Left lung (tissue), 10 donors: Measurements from ENCODE around the gene SPHK2. TPM values are rescaled to one million over a fixed set of nuclear protein-coding genes. Genes with fewer than 3 reads are reported as not detected.
"Not testable (repeated sequence)": the region's sequence is repeated elsewhere in the genome, so short reads cannot be mapped to it uniquely, and the experiment has no call there.

Experiments
- ATAC-seq: fragments of 200-7000 bp; cut with Tn5 transposase; one replicate; pipeline ENCODE4 v1.9.1; 2020; ENCODE audit warnings: moderate library complexity
- DNase-seq, 4 donors: peaks; one replicate each; pipeline ENCODE4 v3.0.0-alpha.2; 2013 to 2020
- H3K27ac ChIP-seq, 2 donors: fragments of 200-600 bp; sonication (generic) in 1 of 2; one replicate each; pipeline versions ENCODE4 v1.5.0 to v1.8.0; 2020 to 2021
- H3K27me3 ChIP-seq, 2 donors: fragments of 200-600 bp; sonication (generic) in 1 of 2; one replicate each; pipeline versions ENCODE4 v1.5.0 to v1.8.0; 2020 to 2021
- H3K36me3 ChIP-seq, 2 donors: fragments of 200-600 bp; sonication (generic) in 1 of 2; one replicate each; pipeline versions ENCODE4 v1.5.0 to v1.8.0; 2020 to 2021
- H3K4me1 ChIP-seq, 2 donors: fragments of 200-600 bp; one replicate each; pipeline ENCODE4 v1.8.0; 2021
- H3K4me3 ChIP-seq, 2 donors: fragments of 200-600 bp; sonication (generic) in 1 of 2; one replicate each; pipeline versions ENCODE4 v1.5.0 to v1.8.0; 2020 to 2021; ENCODE audit warnings: mild to moderate bottlenecking in 1 of 2
- H3K9me3 ChIP-seq, 2 donors: fragments of 200-600 bp; sonication (generic) in 1 of 2; one replicate each; pipeline versions ENCODE4 v1.5.0 to v1.8.0; 2020 to 2021
- intact Hi-C, 2 donors: fragments of 100-400 bp; cut with DNase I; formaldehyde crosslinking; loops; one replicate each; pipeline versions ENCODE4 v1.11.2 to v1.14.2; 2022
- polyA plus RNA-seq, 6 donors: library from polyadenylated mRNA; unstranded; fragments of 120-200 nt; gene quantifications; one replicate each; pipeline ENCODE4 v1.2.1, GENCODE V29; 2013; ENCODE audit not compliant: insufficient read length in 6 of 6
- total RNA-seq, 2 donors: library from RNA; stranded (reverse); fragmentation: NEBNext Ultra II Directional; extraction: Animal tissue kit (Norgen Biotek cat#: 25700); gene quantifications; one replicate each; pipeline ENCODE4 v1.2.1, GENCODE V29; 2021
- TF ChIP-seq, protein P1 (sequence below), 2 donors: fragments of 200-600 bp; sonication (generic) in 1 of 2; IDR thresholded peaks; one replicate each; pipeline versions ENCODE4 v1.5.0 to v1.8.0; 2021; ENCODE audit warnings: antibody characterized with exemption in 2 of 2
- donor health status: DM: no; HTN: yes; CAD: no.
- donor health status: DM: no; HTN: no; CAD: no.

SPHK2 gene
- total and polyA plus RNA-seq, 8 donors = 10.2 to 27.5 (median 14.9) TPM

GRCh38 chr19:48575931-48576622 lies 43.2 kb upstream of the SPHK2 start:
- H3K36me3 ChIP-seq = no peaks in the 10 kb centered on the region
- H3K4me3 ChIP-seq = no peak overlapping the region
- no peaks in the 10 kb centered on the region for H3K9me3 ChIP-seq
- no peak for ATAC-seq
- TF ChIP-seq, protein P1, sequence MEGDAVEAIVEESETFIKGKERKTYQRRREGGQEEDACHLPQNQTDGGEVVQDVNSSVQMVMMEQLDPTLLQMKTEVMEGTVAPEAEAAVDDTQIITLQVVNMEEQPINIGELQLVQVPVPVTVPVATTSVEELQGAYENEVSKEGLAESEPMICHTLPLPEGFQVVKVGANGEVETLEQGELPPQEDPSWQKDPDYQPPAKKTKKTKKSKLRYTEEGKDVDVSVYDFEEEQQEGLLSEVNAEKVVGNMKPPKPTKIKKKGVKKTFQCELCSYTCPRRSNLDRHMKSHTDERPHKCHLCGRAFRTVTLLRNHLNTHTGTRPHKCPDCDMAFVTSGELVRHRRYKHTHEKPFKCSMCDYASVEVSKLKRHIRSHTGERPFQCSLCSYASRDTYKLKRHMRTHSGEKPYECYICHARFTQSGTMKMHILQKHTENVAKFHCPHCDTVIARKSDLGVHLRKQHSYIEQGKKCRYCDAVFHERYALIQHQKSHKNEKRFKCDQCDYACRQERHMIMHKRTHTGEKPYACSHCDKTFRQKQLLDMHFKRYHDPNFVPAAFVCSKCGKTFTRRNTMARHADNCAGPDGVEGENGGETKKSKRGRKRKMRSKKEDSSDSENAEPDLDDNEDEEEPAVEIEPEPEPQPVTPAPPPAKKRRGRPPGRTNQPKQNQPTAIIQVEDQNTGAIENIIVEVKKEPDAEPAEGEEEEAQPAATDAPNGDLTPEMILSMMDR (IDR thresholded peaks at IDR 0.05) = no peak
- no peaks in the 10 kb centered on the region for H3K27me3 ChIP-seq
- intact Hi-C loops = no loop called here
- DNase-seq = no peak
- H3K4me1 ChIP-seq = no peaks in the 10 kb centered on the region
- H3K27ac ChIP-seq = no peak overlapping the region

- H3K4me1 ChIP-seq, intact Hi-C loops, DNase-seq, ATAC-seq, H3K27me3 ChIP-seq, H3K4me3 ChIP-seq, H3K36me3 ChIP-seq, H3K27ac ChIP-seq, H3K9me3 ChIP-seq: not testable (repeated sequence)
These were observed 41.4 kb upstream of the SPHK2 start for GRCh38 chr19:48577908-48578307.

DNA sequence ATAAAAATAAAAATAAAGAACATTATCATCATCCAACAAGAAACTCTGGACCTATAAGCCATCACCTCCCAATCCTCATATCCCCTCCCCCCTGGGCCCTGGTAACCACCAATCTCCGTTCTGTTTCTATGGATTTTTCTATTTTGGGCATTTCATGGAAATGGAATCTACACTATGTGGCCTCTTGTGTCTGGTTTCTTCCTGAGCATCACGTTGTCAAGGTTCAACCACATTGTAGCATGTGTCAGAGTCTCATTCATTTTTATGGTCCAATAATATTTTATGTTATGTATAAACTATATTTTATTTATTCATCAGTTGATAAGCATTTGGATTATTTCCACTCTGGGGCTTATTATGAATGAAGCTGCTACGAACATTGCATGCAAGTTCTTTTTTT lies 40.4 kb upstream of the SPHK2 start:
- intact Hi-C loops = no loop called here
- peaks cover 2 to 9% of the 10 kb centered on the region in 2 donors for H3K4me1 ChIP-seq
- no peaks in the 10 kb centered on the region for H3K36me3 ChIP-seq
- H3K4me3 ChIP-seq = no peak overlapping the region
- H3K27me3 ChIP-seq = no peaks in the 10 kb centered on the region
- DNase-seq (no peak), ATAC-seq (no peak)
- TF ChIP-seq, protein P1 (IDR thresholded peaks at IDR 0.05) = no peak
- no peak overlapping the region for H3K27ac ChIP-seq
- no peaks in the 10 kb centered on the region for H3K9me3 ChIP-seq

GRCh38 chr19:48582168-48582567 lies 37.1 kb upstream of the SPHK2 start:
- intact Hi-C loops = loop anchor here in 1 of 2 donors (10.0 kb wide), 1 partner anchor 77 kb away; no protein-coding TSS in a partner anchor

GRCh38 chr19:48587387-48587786 lies 31.9 kb upstream of the SPHK2 start:
- peaks cover 5 to 24% of the 10 kb centered on the region in 2 donors for H3K4me1 ChIP-seq
- intact Hi-C loops = loop anchor here in 1 of 2 donors (10.0 kb wide), 1 partner anchor 83 kb away; no protein-coding TSS in a partner anchor
- no peak for ATAC-seq
- no peak overlapping the region for H3K27ac ChIP-seq
- H3K27me3 ChIP-seq = peaks cover 0 to 9% of the 10 kb centered on the region in 2 donors
- TF ChIP-seq, protein P1 (IDR thresholded peaks at IDR 0.05) = no peak
- H3K4me3 ChIP-seq = no peak overlapping the region
- no peaks in the 10 kb centered on the region for H3K9me3 ChIP-seq
- no peak for DNase-seq
- H3K36me3 ChIP-seq = no peaks in the 10 kb centered on the region

More at GRCh38 chr19:48582168-48582567, 37.1 kb upstream of the SPHK2 start:
- no peak overlapping the region for H3K27ac ChIP-seq
- ATAC-seq = no peak
- H3K4me1 ChIP-seq = peaks cover 5 to 14% of the 10 kb centered on the region in 2 donors
- no peaks in the 10 kb centered on the region for H3K9me3 ChIP-seq
- H3K36me3 ChIP-seq = no peaks in the 10 kb centered on the region
- H3K4me3 ChIP-seq = no peak overlapping the region
- TF ChIP-seq, protein P1 (IDR thresholded peaks at IDR 0.05) = no peak
- H3K27me3 ChIP-seq = peaks cover 0 to 4% of the 10 kb centered on the region in 2 donors
- no peak for DNase-seq
